MM.1S (cell line): Measurements from ENCODE around the gene MALL.
"Not testable (repeated sequence)": the region's sequence is repeated elsewhere in the genome, so short reads cannot be mapped to it uniquely, and the experiment has no call there.

Experiments
- DNase-seq: peaks from one replicate; pipeline ENCODE4 v3.0.0-alpha.2; 2015
- H2AFZ ChIP-seq: fragments of 300-600 bp; sonication (generic); 2 replicates; pipeline ENCODE4 v1.6.0; 2016; ENCODE audit warnings: antibody characterized with exemption, low read length
- H3F3A ChIP-seq: fragments of 300-600 bp; sonication (generic); 2 replicates; pipeline ENCODE4 v1.6.1; 2016; ENCODE audit warnings: mild to moderate bottlenecking, antibody characterized with exemption, low read length, moderate library complexity, mixed read lengths; ENCODE audit not compliant: insufficient read depth
- H3K27ac ChIP-seq: fragments of 300-600 bp; sonication (generic); 2 replicates; pipeline ENCODE4 v1.5.1; 2016; ENCODE audit warnings: mild to moderate bottlenecking, low read length
- H3K27me3 ChIP-seq: fragments of 300-600 bp; sonication (generic); replicated peaks from 2 replicates; pipeline ENCODE4 v1.6.0; 2016; ENCODE audit warnings: low read length; ENCODE audit not compliant: insufficient read depth
- H3K36me3 ChIP-seq: fragments of 300-600 bp; sonication (generic); replicated peaks from 2 replicates; pipeline ENCODE4 v1.6.1; 2016; ENCODE audit warnings: mild to moderate bottlenecking, low read length, mixed read lengths; ENCODE audit not compliant: insufficient read depth
- H3K4me1 ChIP-seq: fragments of 300-600 bp; sonication (generic); 2 replicates; pipeline ENCODE4 v1.6.1; 2016; ENCODE audit warnings: low read length, mixed read lengths
- H3K4me2 ChIP-seq: fragments of 300-600 bp; sonication (generic); 2 replicates; pipeline ENCODE4 v1.6.0; 2016; ENCODE audit warnings: low read depth, low read length
- H3K4me3 ChIP-seq: fragments of 300-600 bp; sonication (generic); 2 replicates; pipeline ENCODE4 v1.5.1; 2016; ENCODE audit warnings: low read length, mixed read lengths
- H3K79me2 ChIP-seq: fragments of 300-600 bp; sonication (generic); 2 replicates; pipeline ENCODE4 v1.6.1; 2016; ENCODE audit warnings: mixed run types, low read length, mixed read lengths
- H3K9ac ChIP-seq: fragments of 300-600 bp; sonication (generic); 2 replicates; pipeline ENCODE4 v1.6.1; 2016; ENCODE audit warnings: low read length, mixed read lengths
- H3K9me2 ChIP-seq: fragments of 300-600 bp; sonication (generic); replicated peaks from 2 replicates; pipeline ENCODE4 v1.6.1; 2016; ENCODE audit warnings: mild to moderate bottlenecking, low read length, mixed read lengths; ENCODE audit not compliant: insufficient read depth
- H3K9me3 ChIP-seq: fragments of 300-600 bp; sonication (generic); replicated peaks from 2 replicates; pipeline ENCODE4 v1.6.1; 2016; ENCODE audit warnings: mild to moderate bottlenecking, low read length, mixed read lengths; ENCODE audit not compliant: insufficient read depth
- H4K20me1 ChIP-seq: fragments of 300-600 bp; sonication (generic); 2 replicates; pipeline ENCODE4 v1.6.1; 2016; ENCODE audit warnings: mild to moderate bottlenecking, low read length, moderate library complexity, mixed read lengths; ENCODE audit not compliant: insufficient read depth
- CTCF ChIP-seq: fragments of 300-600 bp; sonication (generic); IDR thresholded peaks from 2 replicates; pipeline ENCODE4 v1.5.1; 2016; ENCODE audit warnings: antibody characterized with exemption, low read length, mixed read lengths
- EZH2 ChIP-seq: fragments of 300-600 bp; sonication (generic); optimal IDR thresholded peaks from 2 replicates; pipeline ENCODE3; 2017; ENCODE audit warnings: low read depth, mild to moderate bottlenecking, antibody characterized with exemption, low read length, mixed read lengths
- EZH2phosphoT487 ChIP-seq: fragments of 300-600 bp; sonication (generic); IDR thresholded peaks from 2 replicates; pipeline ENCODE4 v1.6.1; 2018; ENCODE audit warnings: antibody characterized with exemption, low read length

MALL gene

DNA sequence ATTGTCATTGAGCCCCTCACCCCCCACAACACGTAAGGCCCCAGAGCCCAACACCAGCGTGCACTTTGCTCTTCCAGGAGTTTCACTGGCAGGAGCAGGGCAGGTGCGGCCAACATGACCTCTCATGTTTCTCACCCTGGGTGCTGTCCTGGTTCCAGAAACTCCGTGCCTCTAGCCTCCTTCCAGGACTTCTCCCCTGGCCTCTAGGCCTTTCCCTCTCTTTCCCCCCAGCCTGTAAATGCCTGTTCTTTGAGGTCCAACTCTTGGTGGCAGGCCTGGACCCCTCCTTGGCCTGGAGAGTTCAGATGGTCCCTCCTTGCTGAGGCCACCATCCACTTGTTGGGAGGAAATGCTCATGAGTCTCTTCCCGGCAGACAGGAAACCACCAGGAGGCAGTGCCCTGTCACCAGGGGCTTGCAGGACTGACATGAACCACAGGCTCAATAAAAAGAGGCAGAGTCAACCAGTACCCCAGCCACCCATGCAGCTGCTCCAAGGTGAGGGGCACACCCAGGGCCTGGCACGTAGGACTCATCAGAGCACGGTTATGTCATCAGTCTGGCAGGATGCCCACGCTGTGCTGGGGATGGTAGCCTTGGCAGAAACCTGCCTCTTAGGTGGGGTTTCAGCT, 1.5 kb downstream of the MALL start:
- Histone ChIP-seq H3F3A (no peaks in the 10 kb centered on the region), H3K9me2 (no peaks in the 10 kb centered on the region), H3K36me3 (no peaks in the 10 kb centered on the region), H3K4me3 (no peak overlapping the region), H3K27me3 (no peaks in the 10 kb centered on the region), H3K9me3 (no peaks in the 10 kb centered on the region), H3K4me2 (no peak overlapping the region), H3K79me2 (no peaks in the 10 kb centered on the region), H3K27ac (no peak overlapping the region), H4K20me1 (no peaks in the 10 kb centered on the region), H3K4me1 (no peaks in the 10 kb centered on the region), H2AFZ (no peak overlapping the region), H3K9ac (no peak overlapping the region)
- TF ChIP-seq EZH2 (no peak), CTCF (no peak; the same call in 1 of the 2 replicates), EZH2phosphoT487 (no peak)
- DNase-seq = no peak

- not testable (repeated sequence) for H2AFZ ChIP-seq, H3F3A ChIP-seq, H3K79me2 ChIP-seq, H3K27ac ChIP-seq, H4K20me1 ChIP-seq, H3K9ac ChIP-seq, H3K27me3 ChIP-seq, H3K9me2 ChIP-seq, H3K4me2 ChIP-seq, H3K4me1 ChIP-seq, H3K36me3 ChIP-seq, DNase-seq, H3K9me3 ChIP-seq, H3K4me3 ChIP-seq
Measured at GRCh38 chr2:110108291-110108690, 7.3 kb downstream of the MALL start.

- no peaks in the 10 kb centered on the region for H3K9me2 ChIP-seq
- no peak overlapping the region for H3K27ac ChIP-seq
- H3K36me3 ChIP-seq = no peaks in the 10 kb centered on the region
- H3K4me3 ChIP-seq = no peak overlapping the region
- no peak overlapping the region for H3K9ac ChIP-seq
- H4K20me1 ChIP-seq = no peaks in the 10 kb centered on the region
- TF ChIP-seq EZH2phosphoT487 = no peak
- no peak for TF ChIP-seq EZH2
- no peak for TF ChIP-seq CTCF
- no peaks in the 10 kb centered on the region for H3K4me1 ChIP-seq
- H2AFZ ChIP-seq = no peak overlapping the region
- DNase-seq = no peak
- no peaks in the 10 kb centered on the region for H3K79me2 ChIP-seq
- no peak overlapping the region for H3K4me2 ChIP-seq
- H3K27me3 ChIP-seq = no peaks in the 10 kb centered on the region
- no peaks in the 10 kb centered on the region for H3K9me3 ChIP-seq
- no peaks in the 10 kb centered on the region for H3F3A ChIP-seq
Measured at GRCh38 chr2:110107092-110108079, 8.2 kb downstream of the MALL start.

DNA sequence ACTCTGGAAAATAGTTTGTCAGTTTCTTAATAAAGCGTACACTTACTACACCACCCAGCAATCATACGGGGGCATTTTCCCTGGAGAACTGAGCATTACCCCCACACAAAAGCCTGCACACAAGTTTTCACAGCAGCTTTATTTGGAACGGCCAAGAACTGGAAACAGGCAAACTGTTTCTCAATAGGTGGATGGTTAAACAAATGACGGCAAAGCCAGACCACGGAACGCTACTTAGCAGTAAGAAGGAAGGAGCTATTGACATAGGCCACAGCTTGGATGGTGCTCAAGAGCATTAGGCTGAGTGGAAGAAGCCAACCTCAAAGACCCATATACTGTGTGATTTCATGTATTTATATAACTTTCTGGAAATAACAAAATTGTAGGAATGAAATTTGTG, 9.0 kb downstream of the MALL start:
- H3K27ac ChIP-seq = no peak overlapping the region

More for the DNA sequence above, 9.0 kb downstream of the MALL start:
- no peaks in the 10 kb centered on the region for H3K9me3 ChIP-seq
- no peak overlapping the region for H3K9ac ChIP-seq
- no peaks in the 10 kb centered on the region for H3F3A ChIP-seq
- no peaks in the 10 kb centered on the region for H3K27me3 ChIP-seq
- H2AFZ ChIP-seq = no peak overlapping the region
- H3K9me2 ChIP-seq = no peaks in the 10 kb centered on the region
- no peak for DNase-seq
- no peak overlapping the region for H3K4me3 ChIP-seq
- no peaks in the 10 kb centered on the region for H3K79me2 ChIP-seq
- no peaks in the 10 kb centered on the region for H3K4me1 ChIP-seq
- TF ChIP-seq EZH2 (no peak), CTCF (no peak), EZH2phosphoT487 (no peak)
- no peaks in the 10 kb centered on the region for H3K36me3 ChIP-seq
- H3K4me2 ChIP-seq = no peak overlapping the region
- H4K20me1 ChIP-seq = no peaks in the 10 kb centered on the region
